ENCODE data around the gene CLCN2. TPM values are rescaled to one million over a fixed set of nuclear protein-coding genes. Genes with fewer than 3 reads are reported as not detected.
A peak's percentile ranks its signal among the peaks of the same experiment; 100 is the strongest.
"Not testable (repeated sequence)": the region's sequence is repeated elsewhere in the genome, so short reads cannot be mapped to it uniquely, and the experiment has no call there.

CLCN2 gene
- total and polyA plus RNA-seq, 7 experiments from 2014 or later = 0.91 to 6.0 (median 3.8) TPM

GRCh38 chr3:184341925-184342324 lies 19.5 kb downstream of the CLCN2 start:
- DNase-seq (no peak), ATAC-seq (no peak)
- Mint-ChIP-seq H3K36me3 (peaks cover 0 to 8% (median 0%) of the 10 kb centered on the region in 5 donors), H3K27me3 (no peaks in the 10 kb centered on the region), H3K4me3 (no peak overlapping the region), H3K9me3 (no peaks in the 10 kb centered on the region), H3K4me1 (peaks cover 11 to 23% (median 15%) of the 10 kb centered on the region in 7 donors), H3K27ac (no peak overlapping the region)
- H3K9me3 ChIP-seq (ENCODE audit: control insufficient read depth in 2 of 3, low read length in 3 of 3) = no peaks in the 10 kb centered on the region
- POLR2A ChIA-PET = interaction anchor here (0.6 kb wide), 1 partner anchor 15 kb away, joined by 3 read pairs; no protein-coding TSS in a partner anchor
- peaks cover under 1 to 4% of the 10 kb centered on the region in 2 donors for H3K4me1 ChIP-seq (ENCODE audit: control insufficient read depth in 2 of 2, insufficient read depth in 2 of 2, low read length in 2 of 2)
- intact Hi-C loops (cut with micrococcal nuclease) = no loop called here
- H3K27me3 ChIP-seq (ENCODE audit: control insufficient read depth in 2 of 2, insufficient read depth in 2 of 2, low read length in 2 of 2) = no peaks in the 10 kb centered on the region
- CTCF ChIA-PET = no interaction called here
- H3K36me3 ChIP-seq (ENCODE audit: control insufficient read depth in 2 of 3, insufficient read depth in 3 of 3, low read length in 3 of 3) = peaks cover 0 to 24% (median 0%) of the 10 kb centered on the region in 3 experiments
- H3K27ac ChIP-seq (ENCODE audit: low read depth, low read length) = no peak overlapping the region
- no peak overlapping the region for H3K4me3 ChIP-seq (ENCODE audit: low read length)

- CTCF ChIA-PET, POLR2A ChIA-PET: not testable (repeated sequence)
Observed at GRCh38 chr3:184339451-184340135, 21.8 kb downstream of the CLCN2 start.

GRCh38 chr3:184339001-184339400 lies 22.4 kb downstream of the CLCN2 start:
- ChIA-PET CTCF (no interaction called here), POLR2A (no interaction called here)
- Mint-ChIP-seq H3K9me3 (peaks cover 0 to 3% (median 0%) of the 10 kb centered on the region in 11 donors), H3K36me3 (peaks cover 0 to 8% (median 0%) of the 10 kb centered on the region in 5 donors), H3K4me3 (peak overlapping the region in 3 of 10 donors; percentile 11 to 32 (median 16)), H3K4me1 (peaks cover 18 to 42% (median 25%) of the 10 kb centered on the region in 7 donors), H3K27me3 (no peaks in the 10 kb centered on the region), H3K27ac (peak overlapping the region in 1 of 9 donors; percentile 70)
- H3K36me3 ChIP-seq (ENCODE audit: control insufficient read depth in 2 of 3, insufficient read depth in 3 of 3, low read length in 3 of 3) = peaks cover 0 to 27% (median 0%) of the 10 kb centered on the region in 3 experiments
- H3K4me3 ChIP-seq (ENCODE audit: low read length) = no peak overlapping the region
- H3K27me3 ChIP-seq (ENCODE audit: control insufficient read depth in 2 of 2, insufficient read depth in 2 of 2, low read length in 2 of 2) = no peaks in the 10 kb centered on the region
- peaks cover 8 to 10% of the 10 kb centered on the region in 2 donors for H3K4me1 ChIP-seq (ENCODE audit: control insufficient read depth in 2 of 2, insufficient read depth in 2 of 2, low read length in 2 of 2)
- intact Hi-C loops (cut with micrococcal nuclease) = no loop called here
- ATAC-seq (no peak), DNase-seq (no peak)
- H3K27ac ChIP-seq (ENCODE audit: low read depth, low read length) = no peak overlapping the region
- H3K9me3 ChIP-seq (ENCODE audit: control insufficient read depth in 2 of 3, low read length in 3 of 3) = no peaks in the 10 kb centered on the region

More at GRCh38 chr3:184339451-184340135, 21.8 kb downstream of the CLCN2 start:
- peaks cover 0 to 28% (median 0%) of the 10 kb centered on the region in 3 experiments for H3K36me3 ChIP-seq (ENCODE audit: control insufficient read depth in 2 of 3, insufficient read depth in 3 of 3, low read length in 3 of 3)
- H3K36me3 Mint-ChIP-seq; H3K4me1 ChIP-seq (ENCODE audit: control insufficient read depth in 2 of 2, insufficient read depth in 2 of 2, low read length in 2 of 2); H3K9me3 ChIP-seq (ENCODE audit: control insufficient read depth in 2 of 3, low read length in 3 of 3); H3K27me3 Mint-ChIP-seq; H3K27ac ChIP-seq (ENCODE audit: low read depth, low read length); ATAC-seq; H3K4me3 Mint-ChIP-seq; intact Hi-C loops (cut with micrococcal nuclease); H3K9me3 Mint-ChIP-seq; DNase-seq; H3K4me3 ChIP-seq (ENCODE audit: low read length); H3K27me3 ChIP-seq (ENCODE audit: control insufficient read depth in 2 of 2, insufficient read depth in 2 of 2, low read length in 2 of 2); H3K27ac Mint-ChIP-seq: not testable (repeated sequence)
- H3K4me1 Mint-ChIP-seq = peaks cover 18 to 37% (median 25%) of the 10 kb centered on the region in 7 donors

- Histone ChIP-seq H3K27ac (ENCODE audit: low read depth, low read length) (no peak overlapping the region), H3K27me3 (ENCODE audit: control insufficient read depth in 2 of 2, insufficient read depth in 2 of 2, low read length in 2 of 2) (no peaks in the 10 kb centered on the region), H3K9me3 (ENCODE audit: control insufficient read depth in 2 of 3, low read length in 3 of 3) (no peaks in the 10 kb centered on the region), H3K4me1 (ENCODE audit: control insufficient read depth in 2 of 2, insufficient read depth in 2 of 2, low read length in 2 of 2) (peaks cover 8 to 10% of the 10 kb centered on the region in 2 donors), H3K36me3 (ENCODE audit: control insufficient read depth in 2 of 3, insufficient read depth in 3 of 3, low read length in 3 of 3) (peaks cover 0 to 30% (median 0%) of the 10 kb centered on the region in 3 experiments), H3K4me3 (ENCODE audit: low read length) (no peak overlapping the region)
- no peak for DNase-seq
- H3K9me3 Mint-ChIP-seq = peaks cover 0 to 3% (median 0%) of the 10 kb centered on the region in 11 donors
- H3K4me3 Mint-ChIP-seq = peak overlapping the region in 3 of 10 donors; percentile 11 to 57 (median 16)
- CTCF ChIA-PET = no interaction called here
- peaks cover 18 to 47% (median 25%) of the 10 kb centered on the region in 7 donors for H3K4me1 Mint-ChIP-seq
- ATAC-seq = no peak
- H3K27ac Mint-ChIP-seq = peak overlapping the region in 1 of 9 donors; percentile 97
- POLR2A ChIA-PET = no interaction called here
- no peaks in the 10 kb centered on the region for H3K27me3 Mint-ChIP-seq
- H3K36me3 Mint-ChIP-seq = peaks cover 0 to 7% (median 0%) of the 10 kb centered on the region in 5 donors
- intact Hi-C loops (cut with micrococcal nuclease) = no loop called here
Observed at GRCh38 chr3:184338511-184338945, 22.9 kb downstream of the CLCN2 start.

GRCh38 chr3:184337981-184338380 lies 23.4 kb downstream of the CLCN2 start:
- Histone ChIP-seq H3K4me1 (ENCODE audit: control insufficient read depth in 2 of 2, insufficient read depth in 2 of 2, low read length in 2 of 2) (peaks cover 8 to 10% of the 10 kb centered on the region in 2 donors), H3K4me3 (ENCODE audit: low read length) (no peak overlapping the region), H3K36me3 (ENCODE audit: control insufficient read depth in 2 of 3, insufficient read depth in 3 of 3, low read length in 3 of 3) (peaks cover 0 to 30% (median 3%) of the 10 kb centered on the region in 3 experiments), H3K27me3 (ENCODE audit: control insufficient read depth in 2 of 2, insufficient read depth in 2 of 2, low read length in 2 of 2) (no peaks in the 10 kb centered on the region), H3K27ac (ENCODE audit: low read depth, low read length) (no peak overlapping the region), H3K9me3 (ENCODE audit: control insufficient read depth in 2 of 3, low read length in 3 of 3) (no peaks in the 10 kb centered on the region)
- no peak for ATAC-seq
- intact Hi-C loops (cut with micrococcal nuclease) = no loop called here
- POLR2A ChIA-PET = no interaction called here
- Mint-ChIP-seq H3K4me3 (peak overlapping the region; percentile 0 to 93 (median 42)), H3K27me3 (no peaks in the 10 kb centered on the region), H3K4me1 (peaks cover 18 to 52% (median 25%) of the 10 kb centered on the region in 7 donors), H3K9me3 (peaks cover 0 to 3% (median 0%) of the 10 kb centered on the region in 11 donors), H3K27ac (peak overlapping the region in 3 of 9 donors; percentile 48 to 97 (median 51)), H3K36me3 (peaks cover 0 to 7% (median 1%) of the 10 kb centered on the region in 5 donors)
- DNase-seq = no peak
- CTCF ChIA-PET = interaction anchor here (0.9 kb wide), 1 partner anchor 206 kb away, joined by 4 read pairs; no protein-coding TSS in a partner anchor

GRCh38 chr3:184337399-184337714 lies 24.0 kb downstream of the CLCN2 start, which contains the start of gene FAM131A:
Gene FAM131A, plus strand, starts transcription at chr3:184337600. Its CDS starts 31 bp downstream, at chr3:184337631.
- Mint-ChIP-seq H3K4me1 (peaks cover 18 to 58% (median 25%) of the 10 kb centered on the region in 7 donors), H3K27me3 (no peaks in the 10 kb centered on the region), H3K4me3 (peak within 1 kb of the TSS; percentile 88 to 96 (median 92)), H3K27ac (peak within 1 kb of the TSS; percentile 71 to 97 (median 91)), H3K9me3 (peaks cover 0 to 3% (median 0%) of the 10 kb centered on the region in 11 donors), H3K36me3 (peaks cover 0 to 11% (median 5%) of the 10 kb centered on the region in 5 donors)
- Histone ChIP-seq H3K36me3 (ENCODE audit: control insufficient read depth in 2 of 3, insufficient read depth in 3 of 3, low read length in 3 of 3) (peaks cover 2 to 30% (median 9%) of the 10 kb centered on the region in 3 experiments), H3K27ac (ENCODE audit: low read depth, low read length) (peak within 1 kb of the TSS; percentile 96), H3K4me1 (ENCODE audit: control insufficient read depth in 2 of 2, insufficient read depth in 2 of 2, low read length in 2 of 2) (peaks cover 8 to 10% of the 10 kb centered on the region in 2 donors), H3K27me3 (ENCODE audit: control insufficient read depth in 2 of 2, insufficient read depth in 2 of 2, low read length in 2 of 2) (no peaks in the 10 kb centered on the region), H3K4me3 (ENCODE audit: low read length) (peak within 1 kb of the TSS; percentile 66), H3K9me3 (ENCODE audit: control insufficient read depth in 2 of 3, low read length in 3 of 3) (no peaks in the 10 kb centered on the region)
- no peak for ATAC-seq
- no peak for DNase-seq
- intact Hi-C loops (cut with micrococcal nuclease) = no loop called here
- CTCF ChIA-PET = interaction anchor here (0.5 to 0.9 kb wide), 4 partner anchors 100 to 441 kb away, joined by 3 to 4 read pairs (median 4); no protein-coding TSS in a partner anchor
- POLR2A ChIA-PET = interaction anchor here (0.7 kb wide), 1 partner anchor 22 kb away, joined by 3 read pairs; no protein-coding TSS in a partner anchor

Data from naive thymus-derived CD4-positive, alpha-beta T cell (primary cell).